HG03060 (cell line): Measurements from ENCODE around the gene C16orf92.

Experiments used
- ATAC-seq: cut with Tn5 transposase; IDR thresholded peaks from one replicate; pipeline ENCODE4 v1.9.1; 2021; ENCODE audit warnings: low read depth, moderate number of reproducible peaks; ENCODE audit not compliant: unreplicated experiment

The C16orf92 gene, protein sequence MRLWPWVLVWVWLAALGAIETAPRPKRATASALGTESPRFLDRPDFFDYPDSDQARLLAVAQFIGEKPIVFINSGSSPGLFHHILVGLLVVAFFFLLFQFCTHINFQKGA

DNA sequence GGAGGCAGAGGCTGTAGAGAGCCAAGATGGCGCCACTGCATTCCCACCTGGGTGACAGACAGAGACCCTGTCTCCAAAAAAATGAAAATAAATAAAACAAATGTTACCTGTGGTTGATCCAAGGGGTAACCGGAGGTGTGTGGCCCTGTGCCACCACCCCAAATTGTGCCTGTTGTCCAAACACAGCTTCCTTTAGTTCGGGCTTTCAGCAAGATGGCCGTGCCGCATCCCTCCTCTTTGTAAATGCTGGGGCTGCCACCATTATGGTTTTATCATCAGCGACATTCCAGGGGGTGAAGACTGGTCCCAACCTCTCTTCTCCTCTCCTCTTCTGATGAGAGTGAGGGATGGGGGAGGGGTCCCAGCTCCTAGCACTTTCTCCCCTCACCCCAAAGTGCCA lies at the start of gene C16orf92:
TSS of gene C16orf92 (plus strand) at position 312 of the 400 bp plus-strand sequence. CDS start 143 bp downstream, outside the sequence.
- no peak for ATAC-seq

DNA sequence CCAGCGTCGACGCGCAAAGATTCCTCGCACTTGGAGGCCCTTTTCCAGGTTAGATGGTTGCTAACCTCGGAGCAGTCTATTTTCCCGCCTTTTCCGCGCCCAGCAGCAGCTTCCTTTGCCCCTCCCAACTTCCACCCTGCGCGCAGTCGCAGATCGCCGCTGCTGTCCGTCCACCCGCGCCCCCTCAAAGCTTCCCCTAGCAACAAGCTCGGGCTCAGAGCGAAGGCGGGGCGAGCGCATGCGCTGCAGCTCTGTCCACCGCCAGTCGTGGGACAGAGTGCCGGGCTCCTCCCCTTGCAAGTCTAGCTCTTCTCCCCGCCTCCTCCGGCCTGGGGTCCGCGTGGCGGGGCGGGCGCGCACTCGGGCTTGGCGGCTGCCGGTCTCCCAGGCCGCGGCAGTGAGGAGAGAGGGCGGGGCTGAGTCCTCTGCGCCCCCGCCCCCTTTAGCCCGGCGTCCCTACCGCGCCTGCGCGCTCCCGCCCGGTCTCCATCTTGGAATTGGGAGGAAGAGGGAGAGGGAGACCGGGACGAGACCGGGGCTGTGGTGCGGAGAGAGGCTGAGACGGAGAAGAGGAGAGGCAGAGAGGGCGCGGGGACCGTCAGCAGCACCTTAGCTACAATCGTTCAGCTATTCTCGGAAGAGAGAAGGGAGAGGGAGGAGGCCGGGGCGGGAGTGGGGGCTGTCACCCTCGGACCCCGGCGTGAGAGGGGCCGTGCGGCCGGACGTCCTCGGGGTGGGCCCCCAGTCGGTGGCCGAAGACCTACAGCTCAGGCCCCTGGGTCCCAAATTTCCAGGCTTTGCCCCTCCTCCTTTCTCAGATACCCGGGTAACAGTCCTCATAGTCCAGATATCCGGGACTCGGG lies 49.4 kb upstream of the C16orf92 start, which contains the start of gene TAOK2:
TSS of gene TAOK2 (plus strand) at position 485 of the 863 bp plus-strand sequence. CDS start 3,905 bp downstream, outside the sequence.
- ATAC-seq = peak; percentile 76

DNA sequence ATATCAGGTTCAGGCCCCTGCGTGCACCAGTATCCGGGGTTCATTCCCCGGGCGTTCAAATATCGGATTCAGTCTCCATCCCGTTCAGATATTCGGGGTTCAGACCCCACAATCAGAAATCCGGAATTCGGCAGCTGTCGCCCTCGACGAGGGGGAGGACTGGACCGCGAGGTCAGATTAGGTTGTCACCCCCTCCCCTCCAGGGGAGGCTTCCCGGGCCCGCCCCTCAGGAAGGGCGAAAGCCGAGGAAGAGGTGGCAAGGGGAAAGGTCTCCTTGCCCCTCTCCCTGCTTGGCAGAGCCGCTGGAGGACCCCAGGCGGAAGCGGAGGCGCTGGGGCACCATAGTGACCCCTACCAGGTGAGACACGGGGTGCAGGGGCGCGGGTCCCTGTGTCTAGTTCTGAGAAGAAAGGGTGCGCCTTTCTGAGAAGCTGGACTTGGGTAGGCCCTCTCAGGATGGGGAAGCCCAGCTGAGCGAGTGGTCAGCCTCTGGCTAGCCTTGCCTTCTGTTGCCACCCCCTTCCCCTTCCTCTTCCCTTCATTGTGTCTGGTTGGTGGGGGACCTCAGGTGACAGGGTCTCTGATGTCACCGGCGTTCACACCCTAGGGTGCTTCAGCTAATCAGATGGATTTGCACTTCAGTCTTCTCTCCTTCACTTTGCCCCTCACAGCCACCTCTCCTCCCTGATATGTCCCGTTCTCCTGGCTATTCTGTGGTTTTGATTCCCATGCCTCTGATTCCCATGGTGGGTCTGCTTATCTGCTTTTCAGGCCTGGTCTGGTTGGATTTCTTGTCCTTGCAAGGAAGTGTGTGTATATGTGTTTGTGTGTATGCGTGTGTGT lies 48.5 kb upstream of the C16orf92 start:
- ATAC-seq = no peak

DNA sequence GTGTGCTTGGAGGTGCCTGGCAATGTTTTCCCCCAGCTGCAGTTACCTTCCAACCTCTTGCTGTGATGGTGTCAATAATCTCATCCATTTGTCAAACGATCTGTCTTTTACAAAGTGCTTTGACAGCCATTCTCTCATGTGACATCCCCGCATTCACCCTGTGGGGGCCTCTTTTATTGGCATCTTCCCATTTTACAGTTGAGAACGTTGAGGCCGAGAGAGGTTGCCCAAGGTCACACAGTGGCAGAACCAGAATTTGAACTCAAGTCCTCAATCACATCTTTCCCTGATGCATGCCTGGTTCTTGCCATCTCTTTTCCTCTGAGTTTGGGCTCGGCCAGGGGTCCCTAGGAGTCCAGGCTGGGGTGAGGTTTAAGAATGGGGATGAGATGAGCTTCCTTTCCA lies 47.9 kb upstream of the C16orf92 start:
- ATAC-seq = no peak

DNA sequence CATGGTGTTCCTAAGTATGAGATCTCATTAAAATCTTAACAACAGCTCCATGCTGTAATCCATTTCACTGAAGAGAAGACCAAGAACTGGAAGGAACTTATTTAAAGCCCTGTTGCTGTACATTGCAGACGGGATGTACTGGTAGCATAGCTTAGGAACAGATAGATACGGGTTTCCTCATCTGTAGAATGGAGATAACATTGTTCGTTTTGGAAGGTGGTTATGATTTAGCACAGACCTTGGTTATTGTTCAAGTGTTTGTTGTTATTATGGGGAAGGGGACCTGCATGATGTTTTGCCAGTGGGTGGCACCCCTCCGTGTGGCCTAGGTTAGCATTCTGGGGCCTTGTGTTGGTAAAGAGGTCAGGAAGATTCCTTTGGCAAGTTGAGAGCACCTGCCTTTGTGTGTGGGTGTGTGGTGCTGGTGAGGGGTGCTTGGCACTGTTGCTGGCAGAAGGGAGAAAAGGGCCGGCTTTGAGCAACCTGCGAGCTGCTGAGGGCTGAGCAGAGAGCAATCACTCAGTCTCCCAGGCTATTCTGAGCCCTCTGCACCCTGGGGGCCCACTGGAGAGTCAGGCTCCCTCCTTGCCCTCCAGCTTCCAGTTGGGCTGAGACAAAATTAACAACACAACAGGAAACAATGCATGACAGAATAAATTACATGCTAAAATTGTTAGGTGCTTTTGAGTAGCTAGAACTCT lies 47.0 kb upstream of the C16orf92 start:
- ATAC-seq = no peak

DNA sequence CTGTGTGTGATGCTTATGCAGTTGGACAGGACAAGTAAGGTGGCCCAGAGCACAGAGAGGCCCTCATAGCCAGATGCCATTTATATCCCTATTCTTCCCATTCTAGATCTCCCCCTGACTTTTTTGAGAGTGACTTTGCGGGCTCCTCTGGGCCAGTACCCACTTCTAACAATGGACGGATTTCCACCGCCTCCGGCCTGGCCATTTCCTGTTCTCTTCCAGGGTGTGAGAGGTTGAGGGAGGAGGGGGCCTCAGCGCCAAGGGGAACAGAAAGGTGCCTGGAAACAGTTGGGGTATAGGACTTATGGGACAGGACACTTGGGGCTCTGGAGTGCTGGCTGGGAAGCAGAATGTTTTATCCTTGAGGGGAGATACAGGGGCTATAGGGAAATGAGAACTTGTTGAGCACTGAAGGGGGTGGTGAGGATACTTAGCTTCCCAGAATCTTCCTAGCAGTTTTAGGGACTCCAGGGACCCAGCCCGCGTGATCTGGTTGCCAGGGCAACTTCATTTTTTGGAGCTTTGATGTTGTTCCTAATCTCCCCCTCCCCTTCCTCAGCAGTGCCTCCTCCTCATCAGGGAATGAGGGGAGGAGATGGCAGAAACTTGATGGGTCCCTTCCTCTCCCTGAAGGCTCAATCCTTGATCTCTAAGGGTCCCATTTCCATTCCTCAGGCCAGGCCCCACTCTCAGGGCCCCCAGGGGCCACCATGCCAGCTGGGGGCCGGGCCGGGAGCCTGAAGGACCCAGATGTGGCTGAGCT lies 45.8 kb upstream of the C16orf92 start:
- no peak for ATAC-seq

DNA sequence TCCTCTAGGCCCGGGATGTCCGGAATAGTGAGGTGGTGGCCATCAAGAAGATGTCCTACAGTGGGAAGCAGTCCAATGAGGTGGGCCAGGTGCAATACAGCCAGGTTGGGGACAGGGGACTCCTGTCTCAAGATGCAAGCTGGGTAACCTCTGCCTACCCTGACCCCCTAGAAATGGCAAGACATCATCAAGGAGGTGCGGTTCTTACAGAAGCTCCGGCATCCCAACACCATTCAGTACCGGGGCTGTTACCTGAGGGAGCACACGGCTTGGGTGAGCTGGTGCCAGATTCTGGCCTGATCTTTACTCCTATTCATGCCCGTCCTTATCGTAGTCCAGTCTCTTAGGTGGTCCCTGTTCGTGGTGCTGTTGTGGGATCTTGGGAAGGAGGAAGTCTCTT lies 44.9 kb upstream of the C16orf92 start:
- no peak for ATAC-seq

DNA sequence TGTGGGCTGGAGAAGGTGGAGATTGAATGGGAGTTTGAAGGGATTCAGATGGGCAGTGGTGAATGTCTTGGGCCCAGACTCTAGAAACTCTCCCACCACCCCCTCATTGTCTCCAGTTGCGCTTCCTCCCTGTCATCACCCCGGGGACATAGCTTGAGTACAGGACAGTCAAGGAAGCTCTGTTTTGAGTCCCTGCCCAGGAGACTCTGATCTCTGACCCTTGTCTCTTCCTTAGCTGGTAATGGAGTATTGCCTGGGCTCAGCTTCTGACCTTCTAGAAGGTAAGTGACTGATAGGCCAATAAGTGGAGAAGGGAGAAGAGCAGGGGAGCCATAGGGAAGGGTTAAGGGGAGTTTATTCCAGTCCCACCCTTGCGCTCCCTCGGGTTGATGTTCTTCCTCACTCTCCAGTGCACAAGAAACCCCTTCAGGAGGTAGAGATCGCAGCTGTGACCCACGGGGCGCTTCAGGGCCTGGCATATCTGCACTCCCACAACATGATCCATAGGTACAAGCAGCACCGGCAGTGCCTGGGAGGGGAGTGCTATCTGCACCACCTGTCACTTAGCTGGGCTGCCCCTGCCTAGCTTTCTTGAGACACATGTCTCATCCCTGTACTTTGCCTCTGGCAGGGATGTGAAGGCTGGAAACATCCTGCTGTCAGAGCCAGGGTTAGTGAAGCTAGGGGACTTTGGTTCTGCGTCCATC lies 44.3 kb upstream of the C16orf92 start:
- no peak for ATAC-seq

DNA sequence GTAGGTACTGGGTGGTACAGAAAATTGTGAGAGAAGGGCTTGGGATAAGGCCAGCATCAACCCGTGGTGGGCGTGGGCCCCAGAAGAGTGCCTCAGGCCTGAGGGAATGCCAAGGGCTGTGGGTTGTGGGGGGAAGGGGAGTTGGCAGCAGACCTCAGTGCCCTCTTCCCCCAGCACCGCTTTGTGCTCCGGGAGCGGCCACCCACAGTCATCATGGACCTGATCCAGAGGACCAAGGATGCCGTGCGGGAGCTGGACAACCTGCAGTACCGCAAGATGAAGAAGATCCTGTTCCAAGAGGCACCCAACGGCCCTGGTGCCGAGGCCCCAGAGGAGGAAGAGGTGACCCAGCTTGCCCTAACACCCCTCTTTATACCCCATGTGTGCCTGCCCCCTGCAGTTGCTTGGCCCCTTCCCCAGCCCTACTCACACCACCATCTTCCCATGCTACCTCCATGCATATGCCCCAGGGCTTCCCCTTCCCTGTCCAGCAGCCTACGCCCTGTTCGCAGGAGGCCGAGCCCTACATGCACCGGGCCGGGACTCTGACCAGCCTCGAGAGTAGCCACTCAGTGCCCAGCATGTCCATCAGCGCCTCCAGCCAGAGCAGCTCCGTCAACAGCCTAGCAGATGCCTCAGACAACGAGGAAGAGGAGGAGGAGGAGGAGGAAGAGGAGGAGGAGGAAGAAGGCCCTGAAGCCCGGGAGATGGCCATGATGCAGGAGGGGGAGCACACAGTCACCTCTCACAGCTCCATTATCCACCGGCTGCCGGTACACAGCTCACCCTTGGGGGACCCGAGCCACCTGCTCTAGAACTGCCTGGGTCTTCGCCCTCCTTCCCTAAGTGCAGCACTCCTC lies 40.2 kb upstream of the C16orf92 start:
- no peak for ATAC-seq

DNA sequence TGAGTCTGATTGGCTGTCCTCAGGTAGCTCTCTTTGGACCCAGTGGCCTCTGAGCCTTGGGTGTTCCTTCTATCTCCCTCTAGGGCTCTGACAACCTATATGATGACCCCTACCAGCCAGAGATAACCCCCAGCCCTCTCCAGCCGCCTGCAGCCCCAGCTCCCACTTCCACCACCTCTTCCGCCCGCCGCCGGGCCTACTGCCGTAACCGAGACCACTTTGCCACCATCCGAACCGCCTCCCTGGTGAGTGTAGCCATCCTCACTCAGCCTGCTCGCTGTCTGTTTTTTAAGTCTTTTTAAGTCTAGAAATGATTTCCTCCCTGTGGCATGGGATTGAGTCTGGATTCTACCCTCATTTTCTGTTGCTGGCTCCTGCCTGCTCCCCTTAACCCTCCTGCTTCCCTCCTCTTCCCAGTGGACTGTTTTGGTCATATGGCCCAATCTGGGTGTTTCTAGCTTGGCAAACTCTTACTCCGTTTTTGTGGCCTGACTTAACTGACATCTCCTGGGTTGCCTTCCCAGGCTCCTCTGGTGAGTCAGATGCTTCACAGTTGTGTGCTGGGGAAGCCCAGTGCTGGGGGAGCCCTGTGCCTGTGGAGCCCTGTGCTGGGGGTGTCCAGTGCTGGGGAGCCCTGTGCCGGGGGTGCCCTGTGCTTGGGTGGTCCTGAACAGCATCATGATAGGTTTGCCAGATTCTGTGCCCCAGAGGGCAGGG lies 39.4 kb upstream of the C16orf92 start:
- ATAC-seq = no peak

DNA sequence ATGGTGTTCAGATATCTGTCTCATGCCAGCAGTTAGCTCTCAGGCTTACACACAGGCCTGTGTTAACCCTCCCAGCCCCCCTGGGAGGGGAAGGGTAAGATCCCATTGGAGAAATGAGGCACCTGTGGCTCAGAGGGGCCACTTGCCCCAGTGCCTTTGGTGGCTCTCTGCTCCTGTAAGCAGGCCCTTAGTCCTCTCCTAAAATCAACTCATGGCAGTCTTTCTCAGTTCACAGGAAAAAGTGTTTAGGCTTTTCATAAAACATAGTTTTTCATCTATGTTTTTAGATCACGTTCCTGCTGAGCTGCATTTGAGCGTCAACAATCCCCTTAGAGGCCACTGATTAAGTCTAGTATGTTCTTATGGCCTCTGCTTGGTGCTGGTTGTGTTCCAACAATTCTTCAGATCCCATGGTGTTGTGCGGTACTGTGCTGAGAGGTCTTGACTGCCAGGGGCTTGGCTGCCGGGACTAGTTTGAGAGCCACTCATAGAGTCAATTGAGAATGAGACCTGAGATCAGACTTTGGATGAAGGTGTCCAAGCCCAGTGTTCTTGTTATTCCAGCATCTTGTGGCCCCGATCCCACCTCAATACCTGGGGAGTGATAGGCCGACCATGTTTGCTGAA lies 38.7 kb upstream of the C16orf92 start:
- no peak for ATAC-seq

DNA sequence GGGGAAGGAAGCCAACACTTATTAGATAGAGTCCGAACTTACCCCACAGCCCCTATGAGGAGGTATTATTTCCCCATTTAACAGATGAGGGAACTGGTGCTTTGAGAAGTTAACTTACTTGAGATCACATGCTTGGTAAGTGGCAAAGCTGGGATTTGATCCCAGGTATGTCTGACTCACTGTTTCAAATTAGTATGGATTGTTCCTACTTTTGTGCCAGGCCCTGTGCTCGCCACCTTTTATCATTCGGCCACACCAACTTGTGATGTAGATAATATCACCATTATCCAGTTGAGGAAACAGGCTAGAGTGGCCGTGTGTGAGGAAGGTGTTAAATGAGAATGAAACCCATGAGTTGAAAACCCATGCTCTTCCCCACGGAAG lies 38.2 kb upstream of the C16orf92 start:
- no peak for ATAC-seq

DNA sequence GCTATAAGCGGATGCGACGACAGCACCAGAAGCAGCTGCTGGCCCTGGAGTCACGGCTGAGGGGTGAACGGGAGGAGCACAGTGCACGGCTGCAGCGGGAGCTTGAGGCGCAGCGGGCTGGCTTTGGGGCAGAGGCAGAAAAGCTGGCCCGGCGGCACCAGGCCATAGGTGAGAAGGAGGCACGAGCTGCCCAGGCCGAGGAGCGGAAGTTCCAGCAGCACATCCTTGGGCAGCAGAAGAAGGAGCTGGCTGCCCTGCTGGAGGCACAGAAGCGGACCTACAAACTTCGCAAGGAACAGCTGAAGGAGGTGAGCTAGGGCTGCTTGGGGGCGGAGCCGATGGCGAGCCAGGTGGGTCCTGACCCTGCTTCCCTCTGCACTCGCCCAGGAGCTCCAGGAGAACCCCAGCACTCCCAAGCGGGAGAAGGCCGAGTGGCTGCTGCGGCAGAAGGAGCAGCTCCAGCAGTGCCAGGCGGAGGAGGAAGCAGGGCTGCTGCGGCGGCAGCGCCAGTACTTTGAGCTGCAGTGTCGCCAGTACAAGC lies 37.7 kb upstream of the C16orf92 start:
- no peak for ATAC-seq

DNA sequence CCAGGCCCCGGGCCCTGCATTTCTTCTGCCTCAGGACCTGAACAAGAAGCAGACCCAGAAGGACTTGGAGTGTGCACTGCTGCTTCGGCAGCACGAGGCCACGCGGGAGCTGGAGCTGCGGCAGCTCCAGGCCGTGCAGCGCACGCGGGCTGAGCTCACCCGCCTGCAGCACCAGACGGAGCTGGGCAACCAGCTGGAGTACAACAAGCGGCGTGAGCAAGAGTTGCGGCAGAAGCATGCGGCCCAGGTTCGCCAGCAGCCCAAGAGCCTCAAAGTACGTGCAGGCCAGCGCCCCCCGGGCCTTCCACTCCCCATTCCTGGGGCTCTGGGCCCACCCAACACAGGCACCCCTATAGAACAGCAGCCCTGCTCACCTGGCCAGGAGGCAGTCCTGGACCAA lies 36.8 kb upstream of the C16orf92 start:
- no peak for ATAC-seq

DNA sequence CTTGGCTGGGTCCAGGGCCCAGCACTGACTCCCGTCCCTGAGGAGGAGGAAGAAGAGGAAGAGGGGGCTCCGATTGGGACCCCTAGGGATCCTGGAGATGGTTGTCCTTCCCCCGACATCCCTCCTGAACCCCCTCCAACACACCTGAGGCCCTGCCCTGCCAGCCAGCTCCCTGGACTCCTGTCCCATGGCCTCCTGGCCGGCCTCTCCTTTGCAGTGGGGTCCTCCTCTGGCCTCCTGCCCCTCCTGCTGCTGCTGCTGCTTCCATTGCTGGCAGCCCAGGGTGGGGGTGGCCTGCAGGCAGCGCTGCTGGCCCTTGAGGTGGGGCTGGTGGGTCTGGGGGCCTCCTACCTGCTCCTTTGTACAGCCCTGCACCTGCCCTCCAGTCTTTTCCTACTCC lies 36.1 kb upstream of the C16orf92 start:
- ATAC-seq = no peak

DNA sequence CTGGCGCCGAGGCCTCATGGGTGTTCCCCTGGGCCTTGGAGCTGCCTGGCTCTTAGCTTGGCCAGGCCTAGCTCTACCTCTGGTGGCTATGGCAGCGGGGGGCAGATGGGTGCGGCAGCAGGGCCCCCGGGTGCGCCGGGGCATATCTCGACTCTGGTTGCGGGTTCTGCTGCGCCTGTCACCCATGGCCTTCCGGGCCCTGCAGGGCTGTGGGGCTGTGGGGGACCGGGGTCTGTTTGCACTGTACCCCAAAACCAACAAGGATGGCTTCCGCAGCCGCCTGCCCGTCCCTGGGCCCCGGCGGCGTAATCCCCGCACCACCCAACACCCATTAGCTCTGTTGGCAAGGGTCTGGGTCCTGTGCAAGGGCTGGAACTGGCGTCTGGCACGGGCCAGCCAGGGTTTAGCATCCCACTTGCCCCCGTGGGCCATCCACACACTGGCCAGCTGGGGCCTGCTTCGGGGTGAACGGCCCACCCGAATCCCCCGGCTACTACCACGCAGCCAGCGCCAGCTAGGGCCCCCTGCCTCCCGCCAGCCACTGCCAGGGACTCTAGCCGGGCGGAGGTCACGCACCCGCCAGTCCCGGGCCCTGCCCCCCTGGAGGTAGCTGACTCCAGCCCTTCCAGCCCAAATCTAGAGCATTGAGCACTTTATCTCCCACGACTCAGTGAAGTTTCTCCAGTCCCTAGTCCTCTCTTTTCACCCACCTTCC lies 35.5 kb upstream of the C16orf92 start:
- no peak for ATAC-seq
